Prostate gland (tissue), 2 donors: ENCODE data around the gene MSANTD2. TPM values are rescaled to one million over a fixed set of nuclear protein-coding genes. Genes with fewer than 3 reads are reported as not detected.

Source experiments
- DNase-seq: peaks from one replicate; pipeline ENCODE4 v3.0.0-alpha.2; 2019; ENCODE audit warnings: low spot score
- H3K27ac ChIP-seq, 2 donors: fragments of 200-600 bp; sonication (generic); 2 replicates each; pipeline ENCODE4 v1.5.1; 2017 to 2019
- H3K27me3 ChIP-seq: fragments of 200-600 bp; sonication (generic); replicated peaks from 2 replicates; pipeline ENCODE4 v1.5.1; 2019; ENCODE audit not compliant: insufficient read depth
- H3K36me3 ChIP-seq, 2 donors: fragments of 200-600 bp; sonication (generic); 1 replicate in 1 of 2; 2 replicates in 1 of 2; pipeline versions ENCODE4 v1.5.1 to v1.8.1; 2017 to 2019
- H3K4me1 ChIP-seq: fragments of 200-600 bp; sonication (generic); replicated peaks from 2 replicates; pipeline ENCODE4 v1.5.1; 2019
- H3K4me3 ChIP-seq, 2 donors: fragments of 200-600 bp; sonication (generic); 2 replicates each; pipeline ENCODE4 v1.5.1; 2017 to 2019
- H3K9me3 ChIP-seq: fragments of 200-600 bp; sonication (generic); 2 replicates; pipeline ENCODE4 v1.5.1; 2017
- POLR2A ChIP-seq: fragments of 450-650 bp; IDR thresholded peaks from one replicate; pipeline ENCODE4 v1.6.1; 2016; ENCODE audit warnings: antibody characterized with exemption, mild to moderate bottlenecking
- POLR2AphosphoS5 ChIP-seq: sonication (generic); formaldehyde crosslinking; IDR thresholded peaks from one replicate; pipeline ENCODE4 v1.6.1; 2017; ENCODE audit warnings: antibody characterized with exemption
- WGBS: methylation state at CpG from one replicate; pipeline ENCODE4 v1.1.5; 2018; 5-methylcytosine and 5-hydroxymethylcytosine counted together
- intact Hi-C: fragments of 100-400 bp; cut with DNase I; formaldehyde crosslinking; loops from one replicate; pipeline ENCODE4 v1.14.2; 2022
- total RNA-seq, 2 donors: library from RNA; depleted of rRNA; stranded (reverse); fragments of >200 nt; gene quantifications; one replicate each; pipeline ENCODE4 v1.1.0, GENCODE V29; 2016
- TF ChIP-seq, protein P1 (sequence below), 4 experiments: fragments of 200-600 bp in 2 of 4; fragments of 450-650 bp in 2 of 4; sonication (generic) in 2 of 4; IDR thresholded peaks; 1 replicate in 3 of 4; 2 replicates in 1 of 4; pipeline ENCODE4 v1.5.1; 2016 to 2019; ENCODE audit warnings: antibody characterized with exemption in 4 of 4, mild to moderate bottlenecking in 2 of 4, moderate library complexity in 2 of 4

Gene MSANTD2
- total RNA-seq, 2 donors from 2014 or later, result 12.3 to 22.9 TPM

DNA sequence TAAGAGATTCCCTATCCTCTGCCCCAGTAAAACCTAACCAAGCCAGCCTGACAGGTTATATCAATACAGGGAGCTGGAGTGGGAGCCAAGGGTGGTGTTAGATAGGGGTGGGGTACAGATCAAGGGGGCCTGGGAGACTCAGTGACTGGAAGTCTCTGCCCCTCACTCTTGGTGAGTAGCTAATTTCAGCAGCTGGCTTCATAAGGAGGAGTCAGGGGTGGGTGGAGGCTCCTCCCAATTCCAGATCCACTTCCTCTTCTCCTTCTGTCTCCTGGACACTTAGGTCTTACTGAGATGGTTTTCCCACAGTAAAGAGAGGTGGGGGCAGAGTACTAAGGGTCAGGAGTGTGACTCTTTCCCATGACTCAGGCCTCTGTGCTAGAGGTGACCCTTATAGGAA lies 47.0 kb downstream of the MSANTD2 start:
- intact Hi-C loops, result no loop called here
- no peak overlapping the region for H3K4me3 ChIP-seq
- H3K27ac ChIP-seq, result no peak overlapping the region
- TF ChIP-seq, protein P1, sequence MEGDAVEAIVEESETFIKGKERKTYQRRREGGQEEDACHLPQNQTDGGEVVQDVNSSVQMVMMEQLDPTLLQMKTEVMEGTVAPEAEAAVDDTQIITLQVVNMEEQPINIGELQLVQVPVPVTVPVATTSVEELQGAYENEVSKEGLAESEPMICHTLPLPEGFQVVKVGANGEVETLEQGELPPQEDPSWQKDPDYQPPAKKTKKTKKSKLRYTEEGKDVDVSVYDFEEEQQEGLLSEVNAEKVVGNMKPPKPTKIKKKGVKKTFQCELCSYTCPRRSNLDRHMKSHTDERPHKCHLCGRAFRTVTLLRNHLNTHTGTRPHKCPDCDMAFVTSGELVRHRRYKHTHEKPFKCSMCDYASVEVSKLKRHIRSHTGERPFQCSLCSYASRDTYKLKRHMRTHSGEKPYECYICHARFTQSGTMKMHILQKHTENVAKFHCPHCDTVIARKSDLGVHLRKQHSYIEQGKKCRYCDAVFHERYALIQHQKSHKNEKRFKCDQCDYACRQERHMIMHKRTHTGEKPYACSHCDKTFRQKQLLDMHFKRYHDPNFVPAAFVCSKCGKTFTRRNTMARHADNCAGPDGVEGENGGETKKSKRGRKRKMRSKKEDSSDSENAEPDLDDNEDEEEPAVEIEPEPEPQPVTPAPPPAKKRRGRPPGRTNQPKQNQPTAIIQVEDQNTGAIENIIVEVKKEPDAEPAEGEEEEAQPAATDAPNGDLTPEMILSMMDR (IDR thresholded peaks at IDR 0.05), result no peak
- TF ChIP-seq POLR2AphosphoS5 (no peak), POLR2A (no peak)
- H3K36me3 ChIP-seq, result no peaks in the 10 kb centered on the region
- H3K4me1 ChIP-seq, result no peaks in the 10 kb centered on the region
- H3K9me3 ChIP-seq, result no peaks in the 10 kb centered on the region
- no peaks in the 10 kb centered on the region for H3K27me3 ChIP-seq
- DNase-seq, result no peak

DNA sequence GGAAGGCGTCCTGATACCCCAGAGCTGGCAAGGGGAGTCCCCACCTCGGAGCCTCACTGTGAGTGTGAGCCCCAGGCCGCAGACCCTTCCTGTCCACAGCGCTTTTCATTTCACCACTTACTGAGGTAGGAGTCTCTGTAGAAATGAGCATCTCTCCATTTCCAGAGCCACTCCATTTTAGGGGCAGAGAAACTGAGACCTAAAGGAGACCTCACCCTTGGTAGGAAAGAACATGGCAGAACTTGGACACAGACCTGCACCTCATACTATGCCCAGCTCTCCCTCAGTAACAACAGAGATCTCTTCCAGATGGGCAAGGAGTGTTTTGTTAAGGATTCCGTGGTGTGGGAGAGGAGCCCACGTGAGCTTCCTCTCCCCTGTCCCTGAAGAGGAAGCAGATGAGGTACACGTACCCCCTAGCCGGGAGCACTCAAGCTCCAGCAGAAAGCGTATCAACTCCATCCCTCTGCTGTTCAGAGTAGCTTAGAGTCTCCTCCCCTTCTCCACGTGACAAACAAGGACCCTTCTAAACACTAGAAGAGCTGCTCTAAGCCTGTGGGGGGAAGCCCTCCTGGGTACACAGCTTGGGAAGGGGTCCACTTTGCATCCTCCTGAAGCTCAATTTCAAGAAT lies 47.6 kb downstream of the MSANTD2 start:
- 54% methylated on average over 10 of the region's 10 CpGs for WGBS
- intact Hi-C loops, result no loop called here
- DNase-seq, result no peak
- Histone ChIP-seq H3K4me1 (no peaks in the 10 kb centered on the region), H3K9me3 (no peaks in the 10 kb centered on the region), H3K36me3 (no peaks in the 10 kb centered on the region), H3K27me3 (no peaks in the 10 kb centered on the region), H3K4me3 (no peak overlapping the region), H3K27ac (no peak overlapping the region)
- TF ChIP-seq, protein P1 (IDR thresholded peaks at IDR 0.05), result no peak
- TF ChIP-seq POLR2AphosphoS5, result no peak
- TF ChIP-seq POLR2A, result no peak

DNA sequence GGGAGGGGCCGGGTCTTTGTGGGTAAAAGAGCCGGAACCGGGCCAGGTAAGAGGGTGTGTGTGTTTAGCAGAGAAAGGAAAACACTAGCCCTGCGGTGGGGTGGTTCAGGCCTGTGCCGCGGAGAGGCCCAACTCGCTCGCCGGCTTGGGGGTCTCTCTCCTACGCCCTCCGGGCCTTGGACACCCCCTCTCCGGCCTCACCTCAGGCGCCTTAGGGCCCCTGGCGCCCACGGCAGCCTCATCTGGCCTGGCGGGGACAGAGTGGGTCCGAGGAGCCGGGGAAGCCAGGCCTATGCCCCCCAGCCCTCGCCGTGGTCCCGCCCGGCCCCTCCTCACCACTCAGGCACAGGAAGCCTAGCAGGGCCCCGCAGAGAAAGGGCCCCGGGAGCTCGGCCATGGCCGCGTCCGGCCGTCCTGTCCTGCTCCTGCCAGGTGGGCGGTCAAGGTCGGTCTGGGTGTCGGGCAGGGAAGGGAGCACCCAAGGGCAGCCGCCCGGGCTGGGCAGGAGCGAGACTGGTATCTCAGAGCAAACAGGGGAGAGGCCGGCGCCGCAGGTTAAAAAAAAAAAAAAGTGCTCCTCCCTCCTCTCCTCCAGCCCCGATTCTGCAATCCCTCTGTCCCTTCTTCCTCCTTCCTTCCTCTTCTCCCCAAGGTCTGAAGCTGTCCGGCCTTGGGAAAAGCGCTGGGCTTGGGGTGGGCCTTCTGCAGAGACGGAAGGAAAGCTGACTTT lies 48.3 kb downstream of the MSANTD2 start, which contains the start of gene VSIG2:
Gene VSIG2, minus strand, starts transcription at position 515 of the 730 bp plus-strand sequence. Its CDS starts 118 bp downstream, at position 397.
- DNase-seq, result no peak
- intact Hi-C loops, result no loop called here
- Histone ChIP-seq H3K27me3 (no peaks in the 10 kb centered on the region), H3K36me3 (no peaks in the 10 kb centered on the region), H3K4me3 (peak within 1 kb of the TSS; percentile 25 to 34), H3K4me1 (no peaks in the 10 kb centered on the region), H3K9me3 (no peaks in the 10 kb centered on the region), H3K27ac (peak within 1 kb of the TSS; percentile 60 to 69)
- whole genome bisulfite sequencing, result 21% methylated on average over 35 of the region's 42 CpGs
- TF ChIP-seq, protein P1 (IDR thresholded peaks at IDR 0.05), result no peak
- no peak for TF ChIP-seq POLR2AphosphoS5
- no peak for TF ChIP-seq POLR2A

DNA sequence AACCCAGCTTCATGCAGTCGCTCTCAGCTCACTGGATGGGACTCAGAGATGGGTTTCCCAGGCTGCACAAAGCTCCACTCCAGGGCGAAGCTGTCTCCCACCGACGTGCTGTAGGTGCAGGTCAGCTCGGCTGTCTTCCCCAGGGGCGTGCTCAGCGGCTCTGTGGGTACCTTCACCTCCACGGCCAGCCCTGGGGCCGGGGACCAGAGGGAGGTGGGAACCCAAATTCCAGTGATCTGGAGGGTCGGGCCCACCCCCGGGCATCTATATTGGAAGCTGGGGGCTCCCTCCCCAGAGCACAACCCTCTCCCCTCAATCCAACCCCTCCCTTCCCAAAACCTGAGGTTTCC lies 48.8 kb downstream of the MSANTD2 start:
- H3K27ac ChIP-seq, result peak overlapping the region; percentile 60 to 69
- no peaks in the 10 kb centered on the region for H3K27me3 ChIP-seq
- H3K4me1 ChIP-seq, result no peaks in the 10 kb centered on the region
- no peaks in the 10 kb centered on the region for H3K36me3 ChIP-seq
- no peak for DNase-seq
- H3K9me3 ChIP-seq, result no peaks in the 10 kb centered on the region
- TF ChIP-seq POLR2AphosphoS5, result no peak
- TF ChIP-seq POLR2A, result no peak
- TF ChIP-seq, protein P1 (IDR thresholded peaks at IDR 0.05), result no peak
- WGBS, result 27% methylated on average over 10 of the region's 11 CpGs
- intact Hi-C loops, result no loop called here
- peak overlapping the region; percentile 25 to 34 for H3K4me3 ChIP-seq

DNA sequence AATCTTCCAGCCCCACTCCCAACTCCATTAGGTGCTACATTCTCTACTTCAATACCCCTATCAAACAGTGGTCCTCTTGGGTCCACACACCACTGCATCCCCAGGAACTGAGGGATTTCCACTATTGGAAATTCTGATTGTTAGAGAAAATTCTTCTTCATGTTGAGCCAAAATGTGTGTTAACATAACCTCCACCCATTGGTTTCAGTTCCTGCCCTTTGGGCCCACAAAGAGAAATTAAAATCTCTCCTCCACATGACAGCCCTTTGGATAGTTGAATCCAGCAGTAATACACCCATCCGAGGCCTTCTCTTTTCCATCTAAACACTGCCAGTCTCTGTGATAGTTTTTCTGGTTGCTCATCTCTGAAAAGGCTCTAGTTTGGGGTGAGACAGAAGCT lies 50.3 kb downstream of the MSANTD2 start:
- Histone ChIP-seq H3K4me1 (no peaks in the 10 kb centered on the region), H3K4me3 (no peak overlapping the region), H3K27ac (no peak overlapping the region), H3K9me3 (no peaks in the 10 kb centered on the region), H3K36me3 (no peaks in the 10 kb centered on the region), H3K27me3 (no peaks in the 10 kb centered on the region)
- TF ChIP-seq POLR2A (no peak), POLR2AphosphoS5 (no peak)
- TF ChIP-seq, protein P1 (IDR thresholded peaks at IDR 0.05), result no peak
- DNase-seq, result no peak
- WGBS, result 67% methylated on average over 1 of the region's 1 CpG
- intact Hi-C loops, result no loop called here
